ENCODE measurements around the gene ZNF665.
"Not testable (repeated sequence)": the region's sequence is repeated elsewhere in the genome, so short reads cannot be mapped to it uniquely, and the experiment has no call there.

ZNF665 gene

DNA sequence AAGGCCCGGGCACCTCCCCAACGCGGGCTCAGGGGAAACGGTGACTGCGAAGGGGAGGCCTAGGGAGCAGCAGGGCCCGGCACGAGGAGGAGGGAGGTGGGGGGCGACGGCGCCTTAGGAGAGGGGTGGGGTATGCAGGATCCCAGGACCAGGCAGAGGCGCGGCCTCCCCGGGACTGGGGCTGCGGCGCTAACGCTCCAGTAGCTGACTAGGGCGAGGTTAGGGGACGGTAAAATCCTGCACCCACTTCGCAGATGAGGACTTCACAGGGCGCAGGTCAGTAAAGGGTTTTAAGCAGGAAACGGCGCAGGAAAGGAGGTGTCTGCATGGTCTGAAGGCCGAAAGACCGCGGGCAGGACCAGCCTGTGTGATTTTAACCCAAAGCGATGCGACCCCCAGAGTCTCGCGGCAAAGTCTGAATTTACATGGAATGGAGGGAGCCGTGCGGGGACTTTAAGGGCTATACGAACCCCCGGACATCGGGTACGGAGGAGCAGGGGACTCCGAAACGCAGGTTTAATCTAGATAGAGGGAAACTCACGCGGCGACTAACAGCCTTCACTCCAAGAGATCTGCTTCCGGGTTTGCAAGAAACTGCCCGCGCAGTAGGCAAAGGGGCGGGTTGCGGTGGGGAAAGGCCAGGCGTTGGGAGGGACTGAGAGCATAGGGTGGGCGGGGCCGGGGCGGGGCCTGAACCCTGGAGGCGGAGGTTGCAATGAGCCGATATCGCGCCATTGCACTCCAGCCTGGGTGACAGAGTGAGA, at the start of gene ZNF665:
ZNF665 (minus strand) TSS at position 588 of the 764 bp plus-strand sequence. CDS start 10,460 bp downstream, outside the sequence.
- DNase-seq (ENCODE audit: low read depth): peak; percentile 63

DNA sequence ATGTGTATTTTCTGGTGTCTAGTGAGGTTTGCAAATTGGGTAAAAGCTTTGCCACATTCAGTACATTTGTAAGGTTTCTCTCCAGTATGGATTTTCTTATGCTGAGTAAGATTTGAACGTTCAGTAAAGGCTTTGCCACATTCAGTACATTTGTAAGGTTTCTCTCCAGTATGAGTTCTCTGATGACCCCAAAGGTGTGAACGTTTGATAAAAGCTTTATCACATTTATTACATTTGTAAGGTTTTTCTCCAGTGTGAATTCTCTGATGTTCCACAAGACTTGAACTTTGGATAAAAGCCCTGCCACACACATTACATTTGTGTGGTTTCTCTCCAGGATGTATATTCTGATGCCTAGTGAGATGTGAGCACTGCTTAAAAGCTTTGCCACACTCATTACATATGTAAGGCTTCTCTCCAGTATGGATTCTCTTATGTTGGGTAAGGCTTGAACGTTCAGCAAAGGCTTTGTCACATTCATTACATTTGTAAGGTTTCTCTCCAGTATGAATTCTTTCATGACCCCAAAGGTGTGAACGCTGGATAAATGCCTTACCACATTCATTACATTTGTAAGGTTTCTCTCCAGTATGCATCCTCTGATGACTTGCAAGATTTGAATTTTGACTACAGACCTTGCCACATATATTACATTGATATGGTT, 44.1 kb upstream of the ZNF665 start:
- DNase-seq (ENCODE audit: low read depth): no peak

DNA sequence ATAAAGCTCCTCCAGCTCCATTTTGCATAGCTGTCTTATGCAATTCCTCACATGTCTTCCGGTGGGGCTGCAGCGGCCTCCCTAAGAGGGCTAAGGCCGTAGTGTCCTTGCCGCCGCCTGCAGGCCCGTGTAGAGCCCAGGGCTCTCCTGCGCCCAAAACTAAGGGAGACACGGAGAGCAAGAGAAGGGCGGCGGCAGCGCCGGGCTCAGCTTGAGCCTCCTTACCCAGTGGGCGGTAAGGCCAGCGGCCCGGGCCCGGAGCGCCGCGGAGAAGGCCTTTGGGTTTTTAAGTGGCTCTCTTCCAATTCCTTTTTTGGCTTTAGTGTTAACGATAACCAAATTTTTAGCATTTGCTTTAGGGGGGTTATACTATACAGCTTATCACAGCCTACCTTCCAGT, 31.4 kb upstream of the ZNF665 start:
- no peak for DNase-seq (ENCODE audit: low read depth)

DNA sequence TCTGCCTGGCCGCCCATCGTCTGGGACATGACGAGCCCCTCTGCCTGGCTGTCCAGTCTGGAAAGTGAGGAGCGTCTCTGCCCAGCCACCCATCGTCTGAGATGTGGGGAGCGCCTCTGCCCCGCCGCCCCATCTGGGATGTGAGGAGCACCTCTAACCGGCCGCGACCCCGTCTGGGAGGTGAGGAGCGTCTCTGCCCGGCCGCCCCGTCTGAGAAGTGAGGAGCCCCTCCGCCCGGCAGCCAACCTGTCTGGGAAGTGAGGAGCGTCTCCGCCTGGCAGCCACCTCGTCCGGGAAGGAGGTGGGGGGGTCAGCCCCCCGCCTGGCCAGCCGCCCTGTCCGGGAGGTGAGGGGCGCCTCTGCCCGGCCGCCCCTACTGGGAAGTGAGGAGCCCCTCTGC, 29.6 kb upstream of the ZNF665 start:
- DNase-seq (ENCODE audit: low read depth): not testable (repeated sequence)

DNA sequence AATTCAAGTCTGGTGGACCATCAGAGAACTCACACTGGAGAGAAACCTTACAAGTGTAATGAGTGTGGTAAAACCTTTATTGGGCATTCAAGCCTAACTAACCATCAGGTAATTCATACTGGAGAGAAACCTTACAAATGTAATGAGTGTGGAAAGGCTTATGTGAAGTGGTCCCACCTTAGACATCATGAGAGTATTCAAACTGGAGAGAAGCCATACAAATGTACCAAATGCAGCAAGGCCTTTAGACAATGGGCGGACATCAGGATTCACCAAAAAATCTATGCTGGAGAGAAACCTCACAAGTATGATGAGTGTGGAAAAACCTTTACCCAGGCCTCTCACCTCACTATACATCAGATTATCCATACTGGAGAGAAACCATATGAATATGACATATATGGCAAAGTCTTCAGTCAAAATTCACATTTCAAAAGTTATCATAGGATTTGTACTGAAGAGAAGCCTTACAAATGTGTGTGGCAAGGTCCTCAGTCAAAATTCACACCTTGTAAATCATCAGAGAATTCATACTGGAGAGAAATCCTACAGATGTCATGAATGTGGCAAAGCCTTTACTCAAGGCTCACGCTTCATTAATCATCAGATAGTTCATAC, 19.7 kb upstream of the ZNF665 start:
- no peak for DNase-seq (ENCODE audit: low read depth)

DNA sequence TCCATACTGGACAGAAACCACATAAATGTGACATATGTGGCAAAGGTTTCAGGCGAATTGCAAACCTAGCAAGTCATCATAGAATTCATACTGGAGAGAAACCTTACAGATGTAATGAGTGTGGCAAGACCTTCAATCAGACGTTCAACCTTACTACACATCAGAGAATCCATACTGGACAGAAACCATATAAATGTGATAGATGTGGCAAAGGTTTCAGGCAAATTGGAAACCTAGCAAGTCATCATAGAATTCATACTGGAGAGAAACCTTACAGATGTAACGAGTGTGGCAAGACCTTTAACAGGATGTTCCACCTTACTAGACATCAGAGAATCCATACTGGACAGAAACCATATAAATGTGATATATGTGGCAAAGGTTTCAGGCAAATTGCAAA, 18.4 kb upstream of the ZNF665 start:
- not testable (repeated sequence) for DNase-seq (ENCODE audit: low read depth)

DNA sequence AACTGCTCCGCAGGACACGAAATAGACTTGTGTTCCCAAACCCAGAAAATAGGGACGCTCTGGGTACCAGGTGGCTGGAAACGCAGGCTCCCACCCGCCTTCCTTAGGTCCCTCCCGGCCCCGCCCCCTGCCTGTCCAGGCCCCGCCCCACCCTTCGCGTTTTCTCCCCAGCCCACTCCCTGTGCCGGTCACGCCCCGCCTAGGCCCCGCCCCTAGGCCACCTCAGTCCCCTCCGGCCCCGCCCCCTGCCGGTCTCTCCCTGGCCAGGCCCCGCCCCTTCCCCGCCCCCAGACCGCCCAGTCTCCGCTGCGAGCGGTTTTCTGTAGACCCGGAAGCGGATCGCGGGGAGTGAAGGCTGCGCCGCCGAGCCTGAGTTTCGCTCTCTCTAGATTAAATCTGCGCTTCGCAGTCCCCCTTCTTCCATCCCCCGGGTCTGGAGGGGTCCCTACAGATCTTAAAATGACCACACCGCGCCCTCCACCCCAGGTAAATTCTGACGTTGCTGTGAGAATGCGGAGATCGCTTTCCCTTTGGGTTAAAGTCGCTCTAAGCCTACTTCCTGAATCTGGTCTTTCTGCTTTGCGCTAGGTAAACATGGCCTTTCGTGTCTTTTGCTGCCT, 3.7 kb upstream of the ZNF665 start:
- peak; percentile 94 for DNase-seq (ENCODE audit: low read depth)

DNA sequence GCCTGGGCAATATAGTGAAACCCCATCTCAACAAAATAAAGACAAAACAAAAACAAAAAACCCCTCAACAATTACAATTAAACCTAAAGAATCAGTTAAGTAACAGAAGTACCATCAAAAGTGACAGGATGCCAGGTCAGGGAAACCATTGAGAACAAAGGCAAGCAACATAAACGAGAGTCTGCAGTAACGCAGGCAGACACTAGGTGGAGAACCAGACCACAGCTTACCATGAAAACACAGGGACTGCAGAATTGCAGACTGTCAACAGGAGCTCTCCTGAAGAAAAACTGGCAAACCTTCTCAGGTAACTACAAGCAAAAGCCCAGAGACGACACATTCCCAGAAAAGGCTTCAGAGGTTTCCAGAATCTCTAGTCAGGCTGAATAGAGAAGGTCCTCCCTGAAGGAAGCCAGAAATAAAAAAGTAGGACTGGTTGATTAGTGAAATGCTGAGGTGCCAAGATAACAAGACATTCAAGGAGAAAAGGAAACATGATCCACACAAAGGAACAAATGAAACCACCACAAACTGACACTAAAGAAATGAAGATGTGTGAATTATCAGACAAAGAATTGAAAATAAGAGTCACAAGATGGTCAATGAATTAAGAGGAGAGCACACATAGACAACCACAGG, 2.2 kb upstream of the ZNF665 start:
- peak; percentile 42 for DNase-seq (ENCODE audit: low read depth)

DNA sequence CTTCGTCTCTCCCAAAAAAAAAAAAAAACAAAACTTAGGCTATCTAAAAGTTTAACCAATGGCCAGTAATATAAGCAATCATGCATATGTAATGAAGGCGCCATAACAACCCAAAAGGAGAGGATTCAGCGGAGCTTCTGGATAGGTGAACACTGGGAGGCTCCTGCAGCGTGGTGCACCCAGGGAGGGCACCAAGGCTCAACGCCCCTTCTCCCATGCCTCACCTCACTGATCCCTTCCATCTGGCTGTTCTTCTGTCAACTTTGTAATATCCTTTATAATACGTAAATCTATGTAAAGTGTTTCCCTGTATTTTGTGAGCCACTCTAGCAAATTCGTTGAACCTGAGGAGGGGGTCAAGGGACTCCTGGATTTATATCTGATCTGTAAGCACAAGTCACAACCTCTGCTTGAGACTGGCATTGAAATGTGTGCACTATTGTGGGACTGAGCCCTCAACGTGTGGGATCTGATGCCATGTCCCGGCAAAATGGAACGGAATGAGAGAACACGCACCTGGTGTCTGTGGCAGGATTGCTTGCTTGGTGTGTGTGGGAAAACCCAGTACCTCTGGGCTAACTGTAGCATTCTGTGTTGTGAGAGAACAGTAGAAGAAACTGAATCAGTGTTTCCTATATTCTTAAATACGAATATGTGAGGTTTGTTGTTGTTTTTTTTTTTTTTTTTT, 521 bp upstream of the ZNF665 start:
- no peak for DNase-seq (ENCODE audit: low read depth)

DNA sequence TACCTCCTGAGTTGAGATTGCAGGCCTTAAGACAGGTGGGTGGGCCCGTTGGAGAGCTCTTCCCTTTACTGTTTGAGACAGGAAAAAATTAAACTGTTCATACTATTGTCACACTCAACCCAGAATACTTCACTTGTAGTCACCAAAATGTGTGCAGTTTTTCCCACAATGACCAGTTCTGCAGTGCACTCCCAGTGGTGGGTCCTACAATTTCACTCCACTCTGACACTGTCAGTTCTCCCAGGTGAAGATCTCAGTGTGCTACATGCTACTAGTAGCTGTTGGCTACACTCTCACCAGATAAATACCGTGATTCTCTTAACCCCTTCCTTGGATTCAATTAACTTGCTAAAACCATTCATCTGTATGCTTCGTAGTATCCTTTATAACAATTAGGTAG, 2.9 kb downstream of the ZNF665 start:
- no peak for DNase-seq (ENCODE audit: low read depth)

DNA sequence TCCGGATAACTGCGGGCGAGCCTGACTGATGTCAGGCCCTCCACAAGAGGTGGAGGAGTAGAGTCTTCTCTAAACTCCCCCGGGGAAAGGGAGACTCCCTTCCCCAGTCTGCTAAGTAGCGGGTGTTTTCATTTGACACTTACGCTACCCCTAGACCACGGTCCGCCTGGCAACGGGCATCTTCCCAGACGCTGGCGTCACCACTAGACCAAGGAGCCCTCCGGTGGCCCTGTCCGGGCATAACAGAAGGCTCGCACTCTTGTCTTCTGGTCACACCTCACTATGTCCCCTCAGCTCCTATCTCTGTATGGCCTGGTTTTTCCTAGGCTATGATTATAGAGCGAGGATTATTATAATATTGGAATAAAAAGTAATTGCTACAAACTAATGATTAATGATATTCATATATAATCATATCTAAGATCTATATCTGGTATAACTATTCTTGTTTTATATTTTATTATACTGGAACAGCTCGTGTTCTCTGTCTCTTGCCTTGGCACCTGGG, 3.4 kb downstream of the ZNF665 start:
- not testable (repeated sequence) for DNase-seq (ENCODE audit: low read depth)

DNA sequence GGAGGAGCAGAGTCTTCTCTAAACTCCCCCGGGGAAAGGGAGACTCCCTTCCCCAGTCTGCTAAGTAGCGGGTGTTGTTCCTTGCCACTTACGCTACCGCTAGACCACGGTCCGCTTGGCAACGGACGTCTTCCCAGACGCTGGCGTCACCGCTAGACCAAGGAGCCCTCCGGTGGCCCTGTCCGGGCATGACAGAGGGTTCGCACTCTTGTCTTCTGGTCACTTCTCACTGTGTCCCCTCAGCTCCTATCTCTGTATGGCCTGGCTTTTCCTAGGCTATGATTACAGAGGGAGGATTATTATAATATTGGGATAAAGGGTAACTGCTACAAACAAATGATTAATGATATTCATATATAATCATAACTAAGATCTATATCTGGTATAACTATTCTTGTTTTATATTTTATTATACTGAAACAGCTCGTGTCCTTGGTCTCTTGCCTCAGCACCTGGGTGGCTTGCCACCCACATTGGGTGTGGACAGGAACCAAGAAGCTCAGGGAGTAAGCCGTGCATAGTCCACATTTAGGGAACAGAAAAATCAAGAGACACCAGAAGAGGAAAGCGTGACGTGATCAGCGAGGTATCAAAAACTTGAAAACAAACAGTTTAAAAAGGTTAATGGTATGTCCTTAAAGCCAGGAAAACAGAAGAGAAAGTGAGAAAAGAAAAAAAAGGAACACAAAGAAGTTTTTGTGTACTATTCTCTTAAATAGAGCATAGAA, 7.8 kb downstream of the ZNF665 start:
- not testable (repeated sequence) for DNase-seq (ENCODE audit: low read depth)

DNA sequence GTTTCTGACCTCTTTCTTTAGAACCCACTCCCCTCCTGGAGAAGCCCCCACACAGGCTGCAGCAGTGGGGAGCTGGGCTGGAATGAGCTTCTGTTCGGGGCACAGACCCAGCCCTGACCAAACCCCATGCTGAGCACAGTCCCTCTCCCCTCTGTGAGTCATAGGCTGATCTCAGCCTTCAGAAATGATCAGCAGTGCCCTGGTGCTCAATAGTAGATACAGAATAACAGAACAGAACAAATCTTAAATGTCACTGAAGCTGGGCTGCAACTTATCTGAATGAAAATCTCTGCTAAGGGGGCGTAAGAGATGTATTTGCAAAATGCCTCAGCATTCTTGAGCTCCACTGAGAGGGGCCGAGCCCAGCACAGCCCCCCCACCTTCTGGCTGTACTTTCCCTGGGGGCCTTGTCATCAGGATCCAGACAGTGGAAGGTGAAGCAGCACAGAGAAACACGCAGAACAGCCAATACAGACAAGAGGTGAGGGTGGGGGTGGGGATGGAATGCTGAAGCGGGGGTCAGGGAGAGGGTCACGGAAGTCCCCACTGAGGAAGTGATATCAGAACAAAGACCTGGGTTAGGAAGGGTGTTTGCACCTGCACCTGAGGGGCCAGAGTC, 9.9 kb downstream of the ZNF665 start:
- no peak for DNase-seq (ENCODE audit: low read depth)

DNA sequence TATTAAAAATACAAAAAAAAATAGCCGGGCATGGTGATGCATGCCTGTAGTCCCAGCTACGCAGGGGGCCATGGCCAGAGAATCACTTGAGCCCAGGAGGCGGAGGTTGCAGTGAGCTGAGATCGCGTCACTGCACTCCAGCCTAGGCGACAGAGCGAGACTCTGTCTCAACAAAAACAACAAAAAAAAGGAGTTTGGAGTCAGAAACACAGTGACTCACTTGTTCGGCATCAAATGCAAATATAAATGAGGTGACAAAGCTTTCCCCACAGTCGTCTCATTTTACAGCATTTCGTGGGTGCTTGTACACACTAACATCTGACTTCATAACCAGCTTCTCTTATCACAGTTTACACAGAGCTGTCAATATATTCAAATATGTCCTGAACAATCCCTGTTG, 11.0 kb downstream of the ZNF665 start:
- DNase-seq (ENCODE audit: low read depth): no peak

DNA sequence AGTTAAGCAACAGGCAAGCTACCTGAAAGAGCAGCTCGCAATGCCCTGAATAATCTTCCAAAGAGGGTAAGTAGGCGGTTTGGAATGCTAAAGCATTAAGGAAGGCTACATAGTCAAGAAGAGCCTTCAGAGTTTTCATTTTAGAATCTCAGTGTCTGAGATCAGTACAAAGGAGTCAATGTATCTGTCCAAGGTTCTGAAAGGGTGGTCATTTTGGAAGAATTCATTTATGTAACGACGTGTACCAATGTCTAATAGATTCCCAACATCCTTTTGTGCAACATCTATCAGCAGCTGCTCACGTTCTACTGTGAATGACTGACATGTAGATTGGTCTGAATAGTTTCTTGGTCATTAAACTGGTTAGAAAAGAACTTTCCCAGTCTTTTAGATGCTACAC, 15.2 kb downstream of the ZNF665 start:
- DNase-seq (ENCODE audit: low read depth): no peak

DNA sequence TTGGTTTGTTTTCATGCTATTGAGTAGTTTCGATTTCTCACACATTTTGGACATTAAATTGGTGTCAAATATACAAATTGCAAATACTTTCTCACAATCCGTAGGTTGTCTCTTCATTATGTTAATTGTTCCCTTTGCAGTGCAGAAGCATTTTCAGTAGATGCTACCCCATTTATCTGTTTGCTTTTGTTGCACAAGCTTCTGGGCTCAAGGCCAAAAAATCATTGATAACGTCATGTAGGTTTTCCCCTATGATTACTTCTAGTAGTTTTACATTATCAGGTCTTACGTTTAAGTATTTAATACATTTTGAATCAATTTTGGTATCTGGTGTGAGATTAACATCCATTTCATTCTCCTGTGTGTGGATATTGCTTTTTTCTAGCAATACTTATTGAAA, 20.3 kb downstream of the ZNF665 start:
- DNase-seq (ENCODE audit: low read depth): no peak

DNA sequence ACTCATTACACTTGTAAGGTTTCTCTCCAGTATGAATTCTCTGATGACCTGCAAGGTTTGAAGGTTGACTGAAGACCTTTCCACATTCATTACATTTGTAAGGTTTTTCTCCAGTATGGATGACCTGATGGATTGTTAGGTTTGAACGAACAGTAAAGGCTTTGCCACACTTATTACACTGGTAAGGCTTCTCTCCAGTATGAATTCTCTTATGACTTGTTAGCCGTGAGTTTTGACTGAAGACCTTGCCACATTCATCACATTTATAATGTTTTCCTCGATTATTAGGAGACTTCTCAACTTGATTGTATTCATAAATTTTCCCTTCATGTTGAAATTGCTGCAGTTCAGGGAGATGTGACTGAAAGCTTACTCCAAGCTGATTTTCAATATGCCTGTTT, 27.5 kb downstream of the ZNF665 start:
- no peak for DNase-seq (ENCODE audit: low read depth)

DNA sequence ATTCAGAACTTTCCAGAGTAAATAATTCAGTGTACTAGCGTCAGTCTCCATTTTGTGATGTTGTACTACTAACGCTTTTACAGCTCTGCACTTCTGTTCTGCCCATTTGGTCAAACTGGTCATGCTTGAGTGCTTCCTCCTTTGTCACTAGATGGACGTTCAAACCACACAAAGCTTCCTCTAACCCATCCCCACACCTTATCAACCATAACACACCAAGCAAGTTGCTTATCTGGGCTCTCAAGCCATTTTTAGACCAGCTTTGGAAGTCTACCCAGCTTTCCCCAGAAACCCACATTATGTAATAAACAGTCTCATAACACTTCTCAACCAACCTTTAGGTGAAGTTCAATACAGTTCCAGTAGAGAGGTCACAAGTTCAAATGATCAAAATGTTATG, 32.0 kb downstream of the ZNF665 start:
- DNase-seq (ENCODE audit: low read depth): no peak

DNA sequence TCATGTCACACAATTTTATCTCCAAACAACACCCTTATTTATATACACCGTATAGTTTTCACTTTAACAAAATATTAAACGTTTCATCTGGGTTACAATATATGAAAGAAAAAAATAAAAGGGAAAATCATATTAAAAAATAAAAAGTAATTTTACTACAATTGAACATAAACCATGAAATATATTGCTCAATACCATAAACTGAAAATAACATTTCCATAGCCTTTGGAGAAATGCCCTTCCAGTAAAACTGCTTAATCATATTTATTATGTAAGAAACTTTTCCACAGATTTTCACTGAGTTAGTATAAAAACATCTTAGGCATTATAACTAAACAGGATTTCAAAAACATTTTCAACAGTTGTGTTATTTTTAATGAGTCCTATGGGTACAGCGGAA, 32.8 kb downstream of the ZNF665 start:
- DNase-seq (ENCODE audit: low read depth): no peak

DNA sequence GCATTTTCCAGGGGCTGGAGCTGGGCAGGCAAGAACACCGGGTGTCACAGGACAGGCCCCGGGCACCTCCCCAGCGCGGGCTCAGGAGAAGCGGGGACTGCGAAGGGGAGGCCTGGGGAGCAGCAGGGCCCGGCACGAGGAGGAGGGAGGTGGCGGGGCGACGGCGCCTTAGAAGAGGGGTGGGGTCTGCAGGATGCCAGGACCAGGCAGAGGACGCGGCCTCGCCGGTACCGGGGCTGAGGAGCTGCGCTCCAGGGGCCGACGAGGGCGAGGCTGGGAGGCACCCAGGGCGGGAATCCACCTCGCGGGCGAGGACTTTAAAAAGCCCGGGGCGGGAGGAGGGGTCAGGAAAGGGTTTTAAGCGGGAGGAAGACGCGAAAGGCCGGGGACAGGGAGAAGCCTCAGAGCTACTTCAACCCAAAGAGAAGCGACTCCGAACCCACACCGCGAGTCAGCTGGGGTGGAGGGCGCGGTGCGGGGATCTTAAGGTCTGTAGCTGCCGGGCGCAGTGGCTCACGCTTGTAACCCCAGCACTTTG, 35.0 kb downstream of the ZNF665 start:
- DNase-seq (ENCODE audit: low read depth): no peak
